Kidney capillary endothelial cell (primary cell): ENCODE results near the gene SPDYE3.
A peak's percentile ranks its signal among the peaks of the same experiment; 100 is the strongest.
"Not testable (repeated sequence)": the region's sequence is repeated elsewhere in the genome, so short reads cannot be mapped to it uniquely, and the experiment has no call there.

Source experiments
- DNase-seq: peaks from one replicate; pipeline ENCODE4 v3.0.0-alpha.2; 2018; ENCODE audit warnings: low spot score

The SPDYE3 gene

DNA sequence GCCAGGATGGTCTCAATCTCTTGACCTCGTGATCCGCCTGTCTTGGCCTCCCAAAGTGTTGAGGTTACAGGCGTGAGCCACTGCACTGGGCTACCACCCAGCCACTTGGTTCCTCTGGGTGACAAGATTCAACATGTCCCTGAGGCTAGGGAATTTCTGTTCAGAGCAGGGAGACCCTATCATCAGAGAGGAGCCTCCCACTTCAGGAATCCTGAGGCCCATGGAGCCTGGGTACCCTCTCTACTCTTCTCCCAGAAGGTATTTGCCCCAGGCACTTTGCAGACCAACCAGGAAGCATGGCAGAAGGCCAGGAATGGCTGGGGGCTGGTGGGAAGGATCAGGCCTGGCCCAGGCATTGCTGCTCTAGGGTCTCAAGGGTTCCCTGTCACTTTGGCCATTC is 19.2 kb upstream of the SPDYE3 start:
- DNase-seq, result not testable (repeated sequence)

DNA sequence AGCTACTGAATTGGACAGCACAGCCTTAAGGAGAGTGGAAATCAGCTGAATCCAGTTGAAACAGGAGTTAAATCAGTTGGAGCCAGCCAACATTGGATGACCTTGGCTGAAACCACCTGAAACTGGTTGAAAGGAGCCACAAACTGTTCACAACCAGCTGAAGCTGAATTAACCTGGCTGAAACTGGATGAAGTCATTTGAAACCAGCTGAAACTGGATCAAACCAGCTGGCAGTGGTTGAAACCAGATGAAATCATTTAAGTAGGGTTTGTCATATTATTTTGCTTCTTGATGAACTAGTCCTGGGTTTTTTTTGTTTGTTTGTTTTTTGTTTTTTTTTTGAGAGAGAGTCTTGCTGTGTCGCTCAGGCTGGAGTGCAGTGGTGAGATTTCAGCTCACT is 15.3 kb upstream of the SPDYE3 start:
- not testable (repeated sequence) for DNase-seq

DNA sequence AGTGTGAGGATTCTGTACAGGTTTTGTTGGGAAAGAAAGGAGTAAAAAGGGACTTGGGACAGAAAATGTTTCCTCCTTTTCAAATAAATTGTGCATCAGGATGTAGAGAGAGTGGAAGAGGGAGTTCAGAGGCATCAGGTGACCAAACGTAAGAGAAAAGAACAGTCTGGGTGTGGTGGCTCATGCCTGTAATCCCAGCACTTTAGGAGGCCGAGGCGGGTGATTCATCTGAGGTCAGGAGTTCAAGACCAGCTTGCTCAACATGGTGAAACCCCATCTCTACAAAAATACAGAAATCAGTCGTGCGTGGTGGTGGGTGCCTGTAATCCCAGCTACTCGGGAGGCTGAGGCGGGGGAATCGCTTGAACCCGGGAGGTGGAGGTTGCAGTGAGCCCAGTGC is 12.2 kb upstream of the SPDYE3 start:
- DNase-seq, result peak; percentile 2

DNA sequence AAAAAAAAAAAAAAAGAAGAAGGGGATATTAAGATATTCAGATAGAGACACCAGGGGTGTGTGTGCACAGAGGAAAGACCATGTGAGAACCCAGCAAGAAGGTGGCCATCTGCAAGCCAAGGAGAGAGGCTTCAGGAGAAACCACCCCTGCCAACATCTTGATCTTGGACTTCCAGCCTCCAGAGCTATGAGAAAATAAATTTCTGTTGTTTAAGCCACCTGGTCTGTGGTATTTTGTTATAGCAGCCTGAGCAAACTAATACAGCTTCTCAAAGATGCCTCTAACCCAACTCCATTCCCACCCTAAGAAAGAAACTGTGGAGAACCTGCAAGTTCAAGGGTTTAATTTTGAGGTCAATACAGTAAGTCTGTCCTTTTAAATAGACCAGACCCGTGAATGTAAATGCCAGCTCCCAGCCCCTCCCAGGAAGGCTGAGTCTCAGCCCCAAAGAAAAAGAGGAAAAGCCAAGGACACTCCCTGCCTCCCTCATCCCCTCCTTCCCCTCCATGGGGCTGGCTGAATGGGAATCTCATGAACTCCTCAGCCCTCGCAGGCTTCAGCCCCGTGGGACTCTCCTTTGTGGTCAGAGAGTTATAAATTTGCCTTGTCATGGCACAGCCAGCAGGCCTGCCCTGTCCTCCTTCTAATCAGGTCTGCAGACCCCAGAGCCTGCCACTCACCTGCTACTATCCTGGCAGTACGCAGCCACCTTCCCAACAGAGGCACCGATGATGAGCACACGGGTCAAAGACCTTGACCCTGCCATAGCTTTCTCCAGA is 9.5 kb upstream of the SPDYE3 start:
- DNase-seq, result not testable (repeated sequence)

DNA sequence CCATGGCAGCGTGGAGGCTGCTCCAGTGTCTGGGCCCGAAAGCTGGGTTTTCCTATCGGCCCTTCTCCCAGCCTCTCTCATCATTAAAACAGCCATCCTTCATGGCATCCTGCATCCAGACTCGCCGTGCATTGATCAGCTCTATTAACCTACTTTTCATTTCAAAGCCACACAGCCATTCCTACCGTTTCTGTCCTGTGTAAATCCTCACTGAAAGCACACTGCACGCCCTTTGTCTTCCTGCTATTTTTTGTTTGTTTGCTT is 8.9 kb upstream of the SPDYE3 start:
- not testable (repeated sequence) for DNase-seq

DNA sequence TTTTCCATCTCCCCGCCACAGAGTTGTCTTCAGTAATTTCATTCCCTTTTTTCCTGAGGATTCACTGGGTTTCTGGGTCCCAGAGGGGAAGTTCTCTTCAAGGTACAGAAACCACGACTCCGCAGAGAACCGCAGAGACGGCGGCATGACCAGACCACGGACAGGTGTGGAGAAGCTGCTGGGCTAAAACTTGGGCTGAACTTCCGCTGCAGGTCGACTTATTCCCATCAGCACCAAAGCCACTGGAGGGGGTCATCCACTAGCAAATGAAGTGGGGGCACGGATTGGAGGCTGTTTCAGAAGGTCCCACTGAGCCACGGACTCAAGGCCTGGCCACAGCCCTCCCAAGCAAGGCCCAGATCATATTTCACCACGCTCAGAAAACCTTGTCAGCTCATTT is 3.0 kb upstream of the SPDYE3 start:
- DNase-seq, result not testable (repeated sequence)

DNA sequence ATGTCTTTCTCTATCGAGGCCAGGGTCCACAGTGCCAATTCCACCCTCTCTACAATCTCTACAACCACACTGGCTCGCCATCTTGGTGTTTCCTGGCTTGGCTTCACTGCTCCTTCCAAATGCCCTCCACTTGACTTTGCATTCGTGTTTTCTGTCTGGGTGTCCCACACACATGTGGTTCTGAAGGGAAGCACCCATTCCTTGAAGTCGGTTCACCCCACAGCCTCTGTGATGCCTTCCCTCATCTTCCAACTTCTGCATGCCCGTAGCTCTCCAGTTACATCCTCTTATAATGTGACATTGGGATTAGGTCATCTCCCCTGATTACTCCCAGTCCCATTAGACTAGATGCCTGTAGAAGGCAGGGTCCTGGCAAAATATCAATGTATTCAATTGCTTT is 10.8 kb downstream of the SPDYE3 start:
- DNase-seq, result not testable (repeated sequence)

DNA sequence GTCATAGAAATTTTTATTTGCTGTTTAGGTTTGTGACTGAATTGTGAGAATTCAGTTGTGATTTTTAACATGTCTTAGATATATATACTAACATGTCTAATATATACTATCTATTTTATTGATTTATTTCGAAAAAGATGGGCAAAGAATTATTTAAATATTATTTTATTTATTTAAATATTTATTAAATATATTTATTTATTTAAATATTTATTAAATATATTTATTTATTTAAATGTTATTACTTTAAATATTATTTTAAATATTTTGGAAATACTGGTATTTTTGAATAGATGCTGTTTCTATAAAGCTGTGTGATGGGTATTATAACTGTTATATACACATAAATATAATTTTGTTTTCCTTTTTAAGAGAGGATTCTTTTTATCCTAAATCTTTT is 14.1 kb downstream of the SPDYE3 start:
- DNase-seq, result not testable (repeated sequence)

DNA sequence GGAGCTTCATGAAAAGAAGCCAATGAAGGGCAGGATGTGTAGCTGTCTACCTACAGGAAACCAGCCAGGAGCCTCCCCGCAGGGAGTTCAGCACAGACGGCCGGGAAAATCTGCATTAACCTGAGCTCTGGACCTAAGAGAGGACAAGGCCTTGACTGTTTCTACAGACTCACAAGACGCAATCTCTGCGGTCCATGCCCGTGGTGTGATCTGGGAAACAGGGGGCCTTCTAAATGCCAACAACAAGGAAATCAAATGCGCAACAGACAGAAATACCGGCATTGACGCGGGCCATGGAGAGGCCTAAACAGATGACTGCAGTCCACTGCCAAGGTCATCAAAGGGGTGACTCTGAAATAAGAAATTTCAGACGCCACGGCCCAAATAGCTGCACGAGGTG is 16.7 kb downstream of the SPDYE3 start:
- DNase-seq, result not testable (repeated sequence)

DNA sequence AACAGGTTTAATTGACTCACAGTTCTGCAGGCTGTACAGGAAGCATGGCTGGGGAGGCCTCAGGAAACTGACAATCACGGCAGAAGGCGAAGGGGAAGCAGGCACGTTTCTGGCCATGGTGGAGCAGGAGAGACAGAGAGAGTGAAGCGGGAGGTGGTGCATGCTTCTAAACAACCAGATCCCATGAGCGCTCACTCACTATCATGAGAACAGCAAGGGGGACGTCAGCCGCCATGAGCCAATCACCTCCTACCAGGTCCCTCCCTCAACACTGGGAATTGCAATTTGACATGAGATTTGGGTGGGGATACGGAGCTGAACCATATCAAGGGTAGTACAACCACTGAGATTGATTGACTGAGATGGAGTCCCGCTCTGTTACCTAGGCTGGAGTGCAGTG is 18.2 kb downstream of the SPDYE3 start:
- DNase-seq, result peak; percentile 21

DNA sequence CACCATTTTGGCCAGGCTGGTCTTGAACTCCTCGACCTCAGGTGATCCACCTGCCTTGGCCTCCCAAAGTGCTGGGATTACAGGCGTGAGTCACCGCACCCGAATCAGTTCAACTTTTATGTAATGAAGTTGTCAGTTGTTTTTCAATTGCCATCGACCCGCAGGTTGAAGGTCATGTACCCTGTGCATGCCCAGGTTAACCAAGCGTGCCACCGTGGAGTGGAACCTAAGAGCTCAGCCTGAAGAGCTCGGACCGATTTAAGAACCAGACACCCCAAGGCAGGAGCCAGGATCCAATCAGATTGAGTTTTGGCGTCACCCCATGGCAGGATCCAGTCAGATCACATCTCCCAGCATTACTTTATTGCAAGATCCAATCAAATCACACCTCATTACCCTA is 19.4 kb downstream of the SPDYE3 start:
- not testable (repeated sequence) for DNase-seq

DNA sequence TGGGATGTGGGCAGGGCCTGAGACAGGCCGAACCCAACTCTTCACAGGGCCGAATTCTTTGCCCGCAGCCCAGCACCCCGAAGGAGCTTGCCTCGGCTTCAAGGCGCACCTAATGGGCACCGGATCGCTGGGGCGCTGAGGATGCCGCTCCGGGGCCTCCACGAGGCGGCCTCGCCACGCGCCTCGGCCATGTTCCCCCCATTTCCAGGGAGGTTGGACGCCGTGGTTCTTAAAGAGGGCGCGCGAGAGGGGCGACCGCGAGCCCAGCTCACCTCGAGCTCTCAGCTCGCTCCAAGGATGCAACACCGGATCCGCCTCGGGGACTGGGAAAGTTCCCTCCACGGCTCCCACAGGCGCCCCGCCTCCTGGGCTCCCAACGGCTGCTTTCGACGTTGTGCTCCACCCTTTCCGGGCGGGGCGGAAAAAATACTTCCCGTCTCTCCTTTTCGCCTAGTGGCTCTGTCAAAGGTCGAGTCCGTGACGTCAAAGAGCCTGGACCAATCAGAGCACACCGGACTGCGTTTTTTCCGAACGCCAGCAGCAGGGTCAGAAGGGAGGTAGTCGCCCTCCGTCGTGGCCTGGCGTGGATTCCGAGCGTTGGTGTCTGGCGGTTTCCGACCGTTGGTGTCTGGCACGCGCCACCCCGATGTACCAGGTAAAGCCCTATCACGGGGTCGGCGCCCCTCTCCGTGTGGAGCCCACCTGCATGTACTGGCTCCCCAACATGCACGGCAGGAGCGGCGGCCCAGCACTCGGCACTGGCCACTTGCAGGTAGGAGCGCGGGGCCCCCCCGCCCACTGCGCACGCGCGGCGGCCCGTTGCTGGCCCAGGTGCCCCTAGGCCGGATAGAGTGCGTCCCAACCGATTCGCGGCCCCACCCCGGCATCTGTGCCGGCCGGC is 28.3 kb downstream of the SPDYE3 start:
- DNase-seq, result peak; percentile 83

DNA sequence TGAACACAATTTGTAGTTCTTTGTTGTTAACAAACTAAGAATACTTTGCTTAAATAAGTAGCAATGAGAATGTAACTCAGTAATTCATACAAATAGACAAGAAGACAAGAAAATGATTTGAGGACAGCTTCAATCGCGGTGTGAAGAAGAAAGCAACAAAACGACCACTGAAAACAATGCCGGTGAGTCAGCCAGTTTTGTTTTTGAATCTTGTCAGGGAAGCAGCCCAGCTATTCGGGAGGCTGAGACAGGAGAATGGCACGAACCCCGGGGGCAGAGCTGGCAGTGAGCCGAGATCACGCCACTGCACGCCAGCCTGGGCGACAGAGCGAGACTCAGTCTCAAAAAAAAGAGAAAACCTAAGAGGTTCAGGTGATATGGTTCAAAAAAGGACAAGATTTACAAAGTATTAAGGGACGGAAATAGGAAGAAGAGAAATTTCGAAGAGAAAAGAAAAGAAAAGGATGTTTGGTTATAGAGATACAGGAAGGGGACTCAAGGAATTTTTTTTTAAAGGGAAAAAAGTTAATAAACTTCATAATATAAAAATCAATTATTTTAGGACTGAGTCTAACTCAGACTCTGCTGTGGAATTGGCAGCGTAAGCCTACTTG is 30.7 kb downstream of the SPDYE3 start:
- DNase-seq, result not testable (repeated sequence)

DNA sequence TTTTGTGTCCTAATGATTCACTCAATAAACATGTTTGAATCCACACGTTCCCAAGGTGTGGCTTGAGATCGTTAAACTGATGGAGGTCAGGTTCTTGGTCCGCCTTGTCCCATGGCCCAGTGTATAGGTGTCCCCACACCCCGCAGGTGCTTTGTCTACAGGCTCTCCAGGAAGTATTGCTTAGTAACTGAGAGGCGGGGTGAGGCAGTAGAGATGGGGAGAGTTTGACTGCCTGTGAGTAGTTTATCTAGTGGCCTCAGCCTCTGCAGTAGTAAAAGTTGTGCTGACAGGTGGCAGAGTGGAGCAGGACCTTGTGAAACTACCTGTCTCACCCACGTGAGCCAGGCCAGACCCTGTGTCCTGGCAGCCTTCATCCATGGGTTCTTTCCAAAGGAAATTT is 33.8 kb downstream of the SPDYE3 start:
- not testable (repeated sequence) for DNase-seq

DNA sequence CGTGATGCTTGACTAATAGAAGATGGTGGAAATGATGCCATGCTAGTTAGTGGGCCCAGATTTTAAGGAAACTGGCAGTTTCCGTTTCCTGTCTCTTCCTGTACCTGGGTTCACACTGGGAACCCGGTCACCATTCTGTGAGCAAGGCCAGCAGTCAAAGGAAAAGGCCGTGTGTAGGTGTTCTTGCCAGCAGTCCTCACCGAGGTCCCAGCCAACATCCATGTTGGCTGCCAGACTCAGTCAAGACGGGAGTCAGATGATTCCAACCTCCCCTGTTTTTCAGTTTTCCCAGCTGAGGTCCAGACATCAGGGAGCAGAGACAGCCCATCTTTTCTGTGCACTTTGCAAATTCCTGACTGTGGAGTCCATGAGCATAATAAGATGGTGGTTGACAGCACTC is 35.3 kb downstream of the SPDYE3 start:
- no peak for DNase-seq

DNA sequence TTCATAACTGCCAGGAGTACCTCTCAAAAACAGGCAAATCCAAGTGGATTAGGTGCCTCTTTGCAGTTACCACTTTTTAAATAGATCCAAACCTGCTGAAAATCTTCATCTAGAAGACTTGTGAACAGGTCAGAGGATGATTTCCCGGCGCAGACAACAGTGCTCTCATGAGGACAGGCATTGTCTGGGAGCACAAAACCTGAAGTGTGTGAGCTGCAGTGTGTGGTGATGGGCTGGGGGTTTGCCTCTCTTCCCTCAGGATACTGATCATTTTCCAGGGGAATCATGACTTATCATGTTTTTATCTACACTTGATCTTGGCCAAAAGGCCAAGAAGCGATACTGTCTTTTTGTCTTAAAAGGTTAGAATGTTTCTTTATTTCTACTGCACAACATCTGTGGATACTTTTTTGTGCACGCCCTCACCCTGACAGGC is 36.6 kb downstream of the SPDYE3 start:
- not testable (repeated sequence) for DNase-seq

DNA sequence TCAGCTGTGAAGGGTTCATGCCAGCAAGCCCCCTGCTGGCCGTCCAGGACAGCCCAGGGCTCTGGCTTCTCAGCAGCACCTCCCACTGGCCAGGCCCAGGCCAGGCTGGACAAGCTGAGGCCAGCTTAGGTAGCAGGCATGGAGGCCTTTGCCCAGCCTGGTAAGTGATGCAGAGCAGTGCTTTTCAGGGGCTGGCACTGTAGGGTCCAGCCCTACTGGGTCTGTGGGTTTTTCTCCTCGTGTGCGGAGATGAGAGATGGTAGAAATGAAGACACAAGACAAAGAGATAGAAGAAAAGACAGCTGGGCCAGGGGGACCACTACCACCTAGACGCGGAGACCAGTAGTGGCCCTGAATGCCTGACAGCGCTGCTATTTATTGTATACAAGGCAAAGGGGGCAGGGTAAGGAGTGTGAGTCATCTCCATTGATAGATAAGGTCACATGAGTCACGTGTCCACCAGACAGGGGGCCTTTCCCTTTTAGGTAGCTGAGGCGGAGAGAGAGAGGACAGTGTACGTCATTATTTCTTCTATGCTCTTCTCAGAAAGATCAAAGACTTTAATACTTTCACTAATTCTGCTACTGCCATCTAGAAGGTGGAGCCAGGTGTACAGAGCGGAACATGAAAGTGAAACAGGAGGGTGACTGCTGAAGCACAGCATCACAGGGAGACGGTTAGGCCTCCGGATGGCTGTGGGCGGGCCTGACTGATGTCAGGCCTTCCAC is 37.2 kb downstream of the SPDYE3 start:
- DNase-seq, result peak; percentile 60

DNA sequence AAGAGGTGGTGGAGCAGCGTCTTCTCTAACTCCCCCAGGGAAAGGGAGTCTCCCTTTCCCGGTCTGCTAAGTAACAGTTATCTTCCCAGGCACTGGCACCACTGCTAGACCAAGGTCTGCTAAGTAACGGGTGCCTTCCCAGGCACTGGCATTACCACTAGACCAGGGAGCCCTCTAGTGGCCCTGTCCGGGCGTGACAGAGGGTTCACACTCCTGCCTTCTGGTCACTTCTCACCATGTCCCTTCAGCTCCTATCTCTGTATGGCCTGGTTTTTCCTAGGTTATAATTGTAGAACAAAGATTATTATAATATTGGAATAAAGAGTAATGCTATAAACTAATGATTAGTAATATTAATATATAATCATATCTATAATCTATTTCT is 37.8 kb downstream of the SPDYE3 start:
- not testable (repeated sequence) for DNase-seq

DNA sequence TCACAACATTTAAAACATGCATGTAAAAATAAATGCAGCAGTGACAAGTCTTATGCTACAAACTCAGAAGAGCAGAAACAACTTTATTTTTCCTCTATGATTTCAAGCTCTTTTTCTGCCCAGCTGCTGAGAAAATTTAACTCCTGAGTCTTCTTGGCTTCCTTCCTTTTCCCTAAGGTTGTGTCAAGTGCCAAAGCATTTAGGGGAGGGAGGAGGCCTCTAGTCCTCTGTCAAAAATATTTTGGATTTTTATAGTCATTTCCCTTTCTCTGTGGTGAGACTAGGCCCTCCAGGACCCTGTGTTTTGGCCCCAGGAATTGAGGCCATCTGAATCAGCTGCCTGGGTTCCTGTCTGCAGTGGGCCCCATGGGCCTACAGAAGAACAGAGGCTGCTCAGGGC is 39.4 kb downstream of the SPDYE3 start:
- DNase-seq, result no peak

DNA sequence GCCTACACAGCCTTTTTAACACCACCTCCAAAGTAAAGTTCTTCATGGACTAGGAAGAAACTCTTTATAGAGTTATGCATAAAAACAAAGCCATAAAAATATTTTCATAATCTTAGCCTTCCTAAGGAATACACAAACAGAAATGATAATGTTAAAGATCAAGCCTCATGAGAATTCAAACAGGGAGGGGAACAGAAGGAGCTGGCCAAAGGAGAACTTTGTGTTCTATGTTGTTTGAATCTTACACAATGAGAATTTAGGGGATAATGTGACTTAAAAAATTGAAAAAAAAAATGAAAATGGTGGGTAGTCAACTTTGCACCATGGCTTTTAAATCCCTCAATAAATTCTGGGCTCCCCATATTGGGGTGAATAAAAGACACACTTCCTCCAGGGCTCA is 41.3 kb downstream of the SPDYE3 start:
- DNase-seq, result no peak

DNA sequence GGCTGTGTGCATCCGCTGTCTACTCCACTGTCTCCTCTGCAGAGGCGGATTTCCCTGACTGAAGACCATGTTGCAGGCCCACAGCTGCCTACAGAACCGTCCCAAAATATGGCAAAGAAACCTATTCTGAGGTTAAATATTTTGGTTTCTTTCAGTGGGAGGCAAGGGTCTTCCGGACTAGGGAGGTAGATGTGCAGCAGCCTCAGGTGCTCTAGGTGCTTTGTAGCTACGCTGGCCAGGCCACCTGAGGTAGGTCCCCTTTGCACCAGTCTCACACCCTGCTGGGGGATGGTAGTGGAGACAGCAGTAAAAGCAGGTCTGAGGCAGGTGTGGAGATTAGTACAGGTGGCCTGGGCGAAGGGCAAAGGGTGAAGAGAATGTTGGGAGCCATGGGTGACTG is 42.3 kb downstream of the SPDYE3 start:
- DNase-seq, result no peak

DNA sequence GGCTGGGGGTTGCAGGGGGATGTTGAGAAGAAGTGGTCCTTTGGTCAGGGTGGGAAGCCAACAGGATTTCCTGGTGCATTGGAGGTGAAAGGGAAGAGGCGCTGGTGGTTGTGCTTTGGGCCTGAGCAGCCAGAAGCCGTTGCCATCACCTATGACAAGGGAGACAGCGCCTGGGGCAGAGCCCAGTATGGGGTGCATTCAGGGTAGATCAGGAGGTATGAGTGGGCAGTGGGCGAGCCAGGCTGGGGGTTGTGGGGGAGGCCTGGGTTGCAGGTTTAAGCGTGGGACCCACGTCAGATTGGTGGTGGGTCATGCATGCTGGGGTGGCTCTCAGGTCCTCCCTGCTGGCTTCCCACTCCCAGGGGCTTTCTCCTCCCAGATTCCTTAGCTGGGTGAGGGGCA is 44.2 kb downstream of the SPDYE3 start:
- no peak for DNase-seq
